GM21529 (cell line): Measurements from ENCODE around the gene MAP4K2.
A peak's percentile ranks its signal among the peaks of the same experiment; 100 is the strongest.
"Not testable (repeated sequence)": the region's sequence is repeated elsewhere in the genome, so short reads cannot be mapped to it uniquely, and the experiment has no call there.

Experiments
- ATAC-seq: cut with Tn5 transposase; IDR thresholded peaks from one replicate; pipeline ENCODE4 v1.9.1; 2021; ENCODE audit not compliant: unreplicated experiment

MAP4K2 gene

GRCh38 chr11:64803158-64803845 is at the start of gene MAP4K2:
MAP4K2 (minus strand) TSS chr11:64803214; CDS start chr11:64803149, 65 bp downstream.
- ATAC-seq: peak; percentile 52

GRCh38 chr11:64851831-64852351 is 48.9 kb upstream of the MAP4K2 start:
- ATAC-seq: no peak

GRCh38 chr11:64850979-64851567 is 48.1 kb upstream of the MAP4K2 start:
- peak; percentile 68 for ATAC-seq

GRCh38 chr11:64849598-64850356 is 46.8 kb upstream of the MAP4K2 start:
- no peak for ATAC-seq

GRCh38 chr11:64848826-64849597 is 46.0 kb upstream of the MAP4K2 start:
- ATAC-seq: no peak

DNA sequence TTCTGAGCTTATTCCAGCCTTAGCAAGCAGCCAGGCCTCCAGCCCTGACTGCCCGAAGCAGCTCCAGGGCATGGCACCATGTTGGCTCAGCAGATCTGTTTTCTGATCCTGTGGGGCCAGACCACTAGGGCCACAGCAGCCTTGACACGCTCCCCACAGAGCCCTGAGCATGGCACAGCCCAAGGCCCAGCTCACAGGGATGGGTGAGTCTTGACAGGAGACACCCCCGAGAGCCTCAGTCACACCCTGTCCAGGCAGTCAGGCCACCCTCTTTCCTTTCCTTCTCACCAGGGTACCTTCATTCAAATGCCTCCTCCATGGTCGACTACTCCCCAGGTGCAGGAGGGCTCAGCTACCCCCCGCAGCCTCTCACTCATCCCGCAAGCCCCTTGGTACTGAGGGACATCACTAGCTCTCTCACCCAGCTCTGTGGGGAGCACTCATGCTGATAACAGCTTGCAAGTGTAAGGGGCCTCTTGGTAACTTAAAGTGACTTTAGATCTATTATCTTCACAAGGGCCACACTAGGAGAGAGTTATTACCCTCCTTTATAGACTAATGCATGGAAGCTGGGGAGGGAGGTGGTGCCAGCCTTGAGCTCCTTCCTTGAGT is 45.3 kb upstream of the MAP4K2 start:
- ATAC-seq: no peak

- no peak for ATAC-seq
These were observed 44.1 kb upstream of the MAP4K2 start for GRCh38 chr11:64846998-64847666.

- not testable (repeated sequence) for ATAC-seq
These were observed 42.7 kb upstream of the MAP4K2 start for GRCh38 chr11:64845776-64846129.

- no peak for ATAC-seq
These were observed 42.2 kb upstream of the MAP4K2 start for GRCh38 chr11:64845129-64845775.

- no peak for ATAC-seq
These were observed 41.5 kb upstream of the MAP4K2 start, which contains the start of gene CDC42BPG for GRCh38 chr11:64844330-64845128. CDC42BPG (minus strand) TSS chr11:64844653; CDS start chr11:64844569, 84 bp downstream.

DNA sequence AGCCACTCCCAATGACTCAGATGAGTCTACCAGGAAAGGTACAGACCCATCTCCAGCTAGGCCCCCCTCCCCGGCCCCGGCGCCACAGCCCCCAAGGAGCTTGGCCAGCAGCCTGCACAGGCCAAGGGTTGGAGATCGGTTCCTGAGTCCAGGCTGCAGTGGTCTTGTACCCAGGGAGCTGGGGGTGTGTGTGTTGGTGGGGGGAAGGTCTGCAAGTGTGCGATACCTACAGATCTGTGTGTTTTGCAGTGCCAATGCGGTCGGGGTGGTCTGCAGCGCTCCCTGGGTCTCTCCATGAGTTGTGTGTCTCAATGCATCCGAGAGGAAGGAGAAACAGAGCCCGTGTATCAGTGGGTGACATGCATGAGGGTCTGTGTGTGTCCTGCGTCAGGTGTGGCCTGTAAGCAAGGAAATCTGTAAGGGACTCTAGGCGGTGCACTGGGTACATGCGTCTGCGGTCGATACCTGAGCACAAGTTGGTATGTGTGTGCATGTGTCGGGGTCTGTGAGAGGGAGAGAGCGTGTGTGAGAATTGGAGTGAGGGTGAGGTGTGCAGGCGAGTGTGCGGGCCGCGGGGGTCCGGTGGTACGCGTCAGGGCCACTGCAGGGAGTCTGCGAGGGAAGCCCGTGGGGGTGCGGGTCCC is 40.8 kb upstream of the MAP4K2 start:
- no peak for ATAC-seq

GRCh38 chr11:64842851-64843685 is 40.1 kb upstream of the MAP4K2 start:
- ATAC-seq: no peak

DNA sequence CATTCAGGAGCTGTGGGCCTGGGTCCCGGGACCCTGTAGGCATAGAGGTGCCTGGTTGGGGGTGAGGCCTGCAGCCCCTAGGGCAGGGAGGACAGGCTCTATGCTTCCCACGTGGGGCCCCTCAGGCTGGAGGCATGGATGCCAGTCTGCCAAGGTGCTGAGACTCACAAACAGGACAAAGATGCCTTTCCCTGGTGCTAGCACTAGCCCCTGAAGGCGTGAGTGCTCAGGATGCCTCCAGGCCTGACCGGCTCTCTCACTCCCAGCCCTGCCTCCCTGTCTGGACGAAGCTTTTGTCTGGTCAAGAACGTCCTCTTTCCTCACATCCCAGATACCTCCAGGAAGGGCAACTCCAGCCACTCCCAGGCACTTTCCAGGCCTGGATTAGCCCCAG is 39.3 kb upstream of the MAP4K2 start:
- no peak for ATAC-seq

GRCh38 chr11:64841592-64842365 is 38.8 kb upstream of the MAP4K2 start:
- no peak for ATAC-seq

GRCh38 chr11:64839887-64840782 is 37.1 kb upstream of the MAP4K2 start:
- ATAC-seq: no peak

DNA sequence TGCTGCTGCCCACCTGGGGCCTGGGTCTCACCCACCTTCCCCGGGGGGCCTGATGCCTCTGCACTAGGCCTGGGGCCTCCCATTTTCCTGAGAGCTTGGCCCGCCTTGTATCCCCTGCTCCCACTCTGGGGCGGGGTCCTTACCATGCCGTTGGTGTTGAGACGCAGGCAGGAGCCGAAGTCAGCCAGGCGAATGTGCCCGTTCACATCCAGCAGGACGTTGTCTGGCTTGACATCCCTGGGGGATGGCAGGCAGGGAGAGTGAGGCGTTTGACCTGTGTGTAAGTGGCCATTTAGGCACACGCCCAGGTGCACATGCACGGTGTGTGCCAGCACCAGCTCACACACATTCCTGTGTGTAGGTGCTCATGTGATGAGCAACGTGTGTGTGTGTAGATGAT is 36.3 kb upstream of the MAP4K2 start:
- ATAC-seq: no peak
